A673 (cell line): Measurements from ENCODE around the gene GLIS2.

Experiments used
- CTCF ChIP-seq: fragments of 300-800, 200-600 bp; sonication (generic); conservative IDR thresholded peaks from 2 replicates; pipeline ENCODE4 v1.5.1; 2017; ENCODE audit warnings: low read depth, mild to moderate bottlenecking, antibody characterized with exemption, low read length, moderate library complexity, mixed read lengths
- EZH2 ChIP-seq: fragments of 200-600 bp; sonication (generic); IDR thresholded peaks from 2 replicates; pipeline ENCODE4 v1.6.1; 2017; ENCODE audit warnings: borderline replicate concordance, low read depth, mild to moderate bottlenecking, mixed read lengths, antibody characterized with exemption, low read length; ENCODE audit not compliant: poor library complexity, severe bottlenecking

GRCh38 chr16:4314532-4315185 lies 1.2 kb upstream of the GLIS2 start:
- TF ChIP-seq EZH2, result no peak
- 0 out of 2 replicates have a peak, but pooled peaks have one; percentile 14 for TF ChIP-seq CTCF
